HepG2 (cell line): ENCODE measurements around the gene SYNGR2. TPM values are rescaled to one million over a fixed set of nuclear protein-coding genes. Genes with fewer than 3 reads are reported as not detected.

Source experiments
- GATAD2A ChIP-seq: IDR thresholded peaks from 2 replicates; pipeline ENCODE4 v1.6.1; 2016
- MAFK ChIP-seq, 2 experiments: IDR thresholded peaks in 1 of 2; conservative IDR thresholded peaks in 1 of 2; 2 replicates each; pipeline ENCODE4 v1.6.1; 2011; ENCODE audit warnings: improper control_type of control experiment in 2 of 2, low read length in 2 of 2
- ZNF275 ChIP-seq: sonication (generic); formaldehyde crosslinking; IDR thresholded peaks from 2 replicates; pipeline ENCODE4 v1.8.0; 2022; ENCODE audit warnings: missing genetic modification reagents, mild to moderate bottlenecking, inconsistent platforms, borderline replicate concordance
- ZNF318 ChIP-seq: sonication (generic); formaldehyde crosslinking; IDR thresholded peaks from 2 replicates; pipeline ENCODE4 v1.4.0; 2020; ENCODE audit warnings: mild to moderate bottlenecking, missing genetic modification reagents
- ZNF670 ChIP-seq: sonication (generic); formaldehyde crosslinking; IDR thresholded peaks from 2 replicates; pipeline ENCODE4 v1.8.0; 2022; ENCODE audit warnings: mild to moderate bottlenecking, missing genetic modification reagents, borderline replicate concordance
- polyA plus RNA-seq, 8 experiments: library from polyadenylated mRNA; depleted of rRNA in 3 of 8; stranded (reverse) in 7 of 8; unstranded in 1 of 8; fragments of >200 nt; fragmentation: Illumina TruSeq in 4 of 8; extraction: Trizol in 4 of 8; gene quantifications; 2 replicates each; pipeline versions ENCODE4 v1.2.1 to v1.2.3, GENCODE V29; 2011 to 2016; ENCODE audit warnings: low read depth in 4 of 8, missing spikeins in 1 of 8, mixed read lengths in 1 of 8; ENCODE audit not compliant: insufficient read depth in 1 of 8
- total RNA-seq, 5 experiments: library from RNA; depleted of rRNA; stranded (reverse); fragments of >200 nt; fragmentation: Illumina TruSeq; extraction: Trizol; gene quantifications; 2 replicates each; pipeline ENCODE4 v1.2.3, GENCODE V29; 2016; ENCODE audit warnings: low read depth in 1 of 5
- TF ChIP-seq, protein P1 (sequence below): IDR thresholded peaks from 2 replicates; pipeline ENCODE4 v1.6.1; 2016; ENCODE audit warnings: mild to moderate bottlenecking, missing biosample characterization, missing genetic modification reagents
- TF ChIP-seq, protein P2 (sequence below), 2 experiments: fragments of 450-650 bp in 1 of 2; sonication (generic) in 1 of 2; formaldehyde crosslinking in 1 of 2; IDR thresholded peaks; 2 replicates each; pipeline versions ENCODE4 v1.6.1 to v1.8.0; 2016 to 2022; ENCODE audit warnings: antibody characterized with exemption in 1 of 2, mild to moderate bottlenecking in 1 of 2, missing genetic modification reagents in 1 of 2

The SYNGR2 gene
- total and polyA plus RNA-seq, 2 of the 13 experiments (the other 11 are each of a cell fraction or from before 2014, with no cell fraction given): 46.7 to 170 TPM

GRCh38 chr17:78186692-78187595 lies 18.6 kb downstream of the SYNGR2 start, which contains the start of the genes AFMID and TK1 (continued):
- TF ChIP-seq ZNF318 (CRISPR knock-in tag) (no peak), GATAD2A (CRISPR knock-in tag) (peak; percentile 66), ZNF275 (CRISPR knock-in tag) (peak; percentile 86; the same call in 1 of the 2 replicates), ZNF670 (CRISPR knock-in tag) (peak; percentile 94; the same call in 1 of the 2 replicates), MAFK (conservative IDR thresholded peaks at IDR 0.05 in 1 of 2, IDR thresholded peaks at IDR 0.05 in 1 of 2; ENCODE audit: low read length in 2 of 2) (no peak; a peak in 1 of 4 replicates)
- TF ChIP-seq, protein P1, sequence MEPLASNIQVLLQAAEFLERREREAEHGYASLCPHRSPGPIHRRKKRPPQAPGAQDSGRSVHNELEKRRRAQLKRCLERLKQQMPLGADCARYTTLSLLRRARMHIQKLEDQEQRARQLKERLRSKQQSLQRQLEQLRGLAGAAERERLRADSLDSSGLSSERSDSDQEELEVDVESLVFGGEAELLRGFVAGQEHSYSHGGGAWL (CRISPR knock-in tag): peak; percentile 87
- TF ChIP-seq, protein P2, sequence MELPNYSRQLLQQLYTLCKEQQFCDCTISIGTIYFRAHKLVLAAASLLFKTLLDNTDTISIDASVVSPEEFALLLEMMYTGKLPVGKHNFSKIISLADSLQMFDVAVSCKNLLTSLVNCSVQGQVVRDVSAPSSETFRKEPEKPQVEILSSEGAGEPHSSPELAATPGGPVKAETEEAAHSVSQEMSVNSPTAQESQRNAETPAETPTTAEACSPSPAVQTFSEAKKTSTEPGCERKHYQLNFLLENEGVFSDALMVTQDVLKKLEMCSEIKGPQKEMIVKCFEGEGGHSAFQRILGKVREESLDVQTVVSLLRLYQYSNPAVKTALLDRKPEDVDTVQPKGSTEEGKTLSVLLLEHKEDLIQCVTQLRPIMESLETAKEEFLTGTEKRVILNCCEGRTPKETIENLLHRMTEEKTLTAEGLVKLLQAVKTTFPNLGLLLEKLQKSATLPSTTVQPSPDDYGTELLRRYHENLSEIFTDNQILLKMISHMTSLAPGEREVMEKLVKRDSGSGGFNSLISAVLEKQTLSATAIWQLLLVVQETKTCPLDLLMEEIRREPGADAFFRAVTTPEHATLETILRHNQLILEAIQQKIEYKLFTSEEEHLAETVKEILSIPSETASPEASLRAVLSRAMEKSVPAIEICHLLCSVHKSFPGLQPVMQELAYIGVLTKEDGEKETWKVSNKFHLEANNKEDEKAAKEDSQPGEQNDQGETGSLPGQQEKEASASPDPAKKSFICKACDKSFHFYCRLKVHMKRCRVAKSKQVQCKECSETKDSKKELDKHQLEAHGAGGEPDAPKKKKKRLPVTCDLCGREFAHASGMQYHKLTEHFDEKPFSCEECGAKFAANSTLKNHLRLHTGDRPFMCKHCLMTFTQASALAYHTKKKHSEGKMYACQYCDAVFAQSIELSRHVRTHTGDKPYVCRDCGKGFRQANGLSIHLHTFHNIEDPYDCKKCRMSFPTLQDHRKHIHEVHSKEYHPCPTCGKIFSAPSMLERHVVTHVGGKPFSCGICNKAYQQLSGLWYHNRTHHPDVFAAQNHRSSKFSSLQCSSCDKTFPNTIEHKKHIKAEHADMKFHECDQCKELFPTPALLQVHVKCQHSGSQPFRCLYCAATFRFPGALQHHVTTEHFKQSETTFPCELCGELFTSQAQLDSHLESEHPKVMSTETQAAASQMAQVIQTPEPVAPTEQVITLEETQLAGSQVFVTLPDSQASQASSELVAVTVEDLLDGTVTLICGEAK (IDR thresholded peaks at IDR 0.05): no peak
- TF ChIP-seq, protein P2 (CRISPR knock-in tag; IDR thresholded peaks at IDR 0.05): no peak; the same call in 1 of the 2 replicates
